ENCODE results near the gene KIF25.
"Not testable (repeated sequence)": the region's sequence is repeated elsewhere in the genome, so short reads cannot be mapped to it uniquely, and the experiment has no call there.

The KIF25 gene

GRCh38 chr6:167974640-167975344, 22.7 kb upstream of the KIF25 start:
- DNase-seq (ENCODE audit: low read depth in 1 of 2, low spot score in 1 of 2), result no peak

- DNase-seq (ENCODE audit: low read depth in 1 of 2, low spot score in 1 of 2), result no peak
These were observed 22.0 kb upstream of the KIF25 start for GRCh38 chr6:167975458-167975857.

- not testable (repeated sequence) for DNase-seq (ENCODE audit: low read depth in 1 of 2, low spot score in 1 of 2)
These were observed 21.3 kb upstream of the KIF25 start for GRCh38 chr6:167976116-167976657.

GRCh38 chr6:167976708-167977107, 20.8 kb upstream of the KIF25 start:
- no peak for DNase-seq (ENCODE audit: low read depth in 1 of 2, low spot score in 1 of 2)

GRCh38 chr6:167977717-167978467, 19.6 kb upstream of the KIF25 start:
- DNase-seq (ENCODE audit: low read depth in 1 of 2, low spot score in 1 of 2), result no peak

GRCh38 chr6:167978607-167979006, 18.9 kb upstream of the KIF25 start:
- no peak for DNase-seq (ENCODE audit: low read depth in 1 of 2, low spot score in 1 of 2)

GRCh38 chr6:167979436-167980139, 17.9 kb upstream of the KIF25 start:
- DNase-seq (ENCODE audit: low read depth in 1 of 2, low spot score in 1 of 2), result no peak

- DNase-seq (ENCODE audit: low read depth in 1 of 2, low spot score in 1 of 2), result no peak
These were observed 16.4 kb upstream of the KIF25 start for GRCh38 chr6:167980911-167981580.

GRCh38 chr6:167981916-167982462, 15.5 kb upstream of the KIF25 start:
- no peak for DNase-seq (ENCODE audit: low read depth in 1 of 2, low spot score in 1 of 2)

- DNase-seq (ENCODE audit: low read depth in 1 of 2, low spot score in 1 of 2), result no peak
These were observed 13.2 kb upstream of the KIF25 start for GRCh38 chr6:167984144-167984719.

GRCh38 chr6:167984876-167985604, 12.4 kb upstream of the KIF25 start:
- no peak for DNase-seq (ENCODE audit: low read depth in 1 of 2, low spot score in 1 of 2)

GRCh38 chr6:167985911-167986595, 11.4 kb upstream of the KIF25 start:
- no peak for DNase-seq (ENCODE audit: low read depth in 1 of 2, low spot score in 1 of 2)

GRCh38 chr6:167987396-167988153, 9.9 kb upstream of the KIF25 start:
- DNase-seq (ENCODE audit: low read depth in 1 of 2, low spot score in 1 of 2), result no peak

GRCh38 chr6:167988154-167988495, 9.3 kb upstream of the KIF25 start:
- DNase-seq (ENCODE audit: low read depth in 1 of 2, low spot score in 1 of 2), result no peak

- DNase-seq (ENCODE audit: low read depth in 1 of 2, low spot score in 1 of 2), result no peak
These were observed 8.3 kb upstream of the KIF25 start for GRCh38 chr6:167988945-167989841.

- no peak for DNase-seq (ENCODE audit: low read depth in 1 of 2, low spot score in 1 of 2)
These were observed 7.2 kb upstream of the KIF25 start for GRCh38 chr6:167990016-167990945.

GRCh38 chr6:167993169-167993568, 4.3 kb upstream of the KIF25 start:
- no peak for DNase-seq (ENCODE audit: low read depth in 1 of 2, low spot score in 1 of 2)

Data from stimulated activated CD4-positive, alpha-beta T cell treated with anti-CD3 and anti-CD28 coated beads, Interleukin-15, amount 100 ng/mL, for 1 hour (primary cell).